HUES64 (cell line): Measurements from ENCODE around the gene TBC1D22A.

ENCODE experiments used
- H3K27ac ChIP-seq: 2 replicates; pipeline ENCODE4 v1.7.0; 2013; ENCODE audit warnings: low read depth, low read length, inconsistent platforms
- H3K27me3 ChIP-seq: 2 replicates; pipeline ENCODE4 v1.6.1; 2013; ENCODE audit warnings: mild to moderate bottlenecking, low read length; ENCODE audit not compliant: insufficient read depth
- H3K36me3 ChIP-seq: 2 replicates; pipeline ENCODE4 v1.6.1; 2013; ENCODE audit warnings: mild to moderate bottlenecking, low read length; ENCODE audit not compliant: insufficient read depth
- H3K4me1 ChIP-seq: 2 replicates; pipeline ENCODE4 v1.6.1; 2013; ENCODE audit warnings: mild to moderate bottlenecking, low read length, moderate library complexity; ENCODE audit not compliant: insufficient read depth
- H3K4me3 ChIP-seq: 2 replicates; pipeline ENCODE4 v1.5.1; 2013; ENCODE audit warnings: mild to moderate bottlenecking, low read length, moderate library complexity
- H3K9ac ChIP-seq: 2 replicates; pipeline ENCODE4 v1.6.1; 2013; ENCODE audit warnings: mild to moderate bottlenecking, low read depth, low read length
- H3K9me3 ChIP-seq: 2 replicates; pipeline ENCODE4 v1.6.1; 2013; ENCODE audit warnings: low read depth, low read length; ENCODE audit not compliant: insufficient read depth
- WGBS: fragments of 150-250, 120-280 bp; methylation state at CpG from one replicate; pipeline ENCODE4 v1.1.7; 2013; ENCODE audit warnings: missing lambda C conversion rate; 5-methylcytosine and 5-hydroxymethylcytosine counted together

TBC1D22A gene

DNA sequence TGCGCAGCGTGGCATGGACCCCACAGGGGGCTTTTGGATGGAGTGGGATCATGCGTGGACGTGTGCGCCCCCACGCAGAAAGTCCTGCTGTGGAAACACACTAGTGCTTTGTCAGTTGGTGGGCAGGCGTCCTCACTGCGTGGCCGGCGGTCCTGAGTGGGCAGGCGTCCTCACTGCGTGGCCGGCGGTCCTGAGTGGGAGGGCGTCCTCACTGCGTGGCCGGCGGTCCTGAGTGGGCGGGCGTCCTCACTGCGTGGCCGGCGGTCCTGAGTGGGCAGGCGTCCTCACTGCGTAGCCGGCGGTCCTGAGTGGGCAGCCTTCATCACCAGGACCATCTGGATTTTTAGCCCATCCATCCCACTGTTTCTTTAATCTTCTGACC lies 205.9 kb downstream of the TBC1D22A start:
- no peaks in the 10 kb centered on the region for H3K9me3 ChIP-seq
- H3K4me1 ChIP-seq = no peaks in the 10 kb centered on the region; the same call in 1 of the 2 replicates
- no peaks in the 10 kb centered on the region for H3K27me3 ChIP-seq
- no peaks in the 10 kb centered on the region for H3K36me3 ChIP-seq
- no peak overlapping the region for H3K4me3 ChIP-seq
- 95% methylated on average over 27 of the region's 27 CpGs for WGBS
- no peak overlapping the region for H3K27ac ChIP-seq
- no peak overlapping the region for H3K9ac ChIP-seq

GRCh38 chr22:46968848-46969247 lies 206.4 kb downstream of the TBC1D22A start:
- Histone ChIP-seq H3K4me1 (no peaks in the 10 kb centered on the region; the same call in 1 of the 2 replicates), H3K9ac (no peak overlapping the region), H3K9me3 (no peaks in the 10 kb centered on the region), H3K27me3 (no peaks in the 10 kb centered on the region), H3K36me3 (no peaks in the 10 kb centered on the region), H3K27ac (no peak overlapping the region), H3K4me3 (no peak overlapping the region)
- 90% methylated on average over 6 of the region's 6 CpGs for WGBS

- H3K27me3 ChIP-seq = no peaks in the 10 kb centered on the region
- H3K4me3 ChIP-seq = no peak overlapping the region
- 95% methylated on average over 4 of the region's 4 CpGs for WGBS
- no peak overlapping the region for H3K9ac ChIP-seq
- no peak overlapping the region for H3K27ac ChIP-seq
- H3K4me1 ChIP-seq = no peaks in the 10 kb centered on the region; the same call in 1 of the 2 replicates
- H3K36me3 ChIP-seq = peaks cover 3% of the 10 kb centered on the region; the same call in 1 of the 2 replicates
- H3K9me3 ChIP-seq = no peaks in the 10 kb centered on the region
Observed at GRCh38 chr22:46969491-46969890, 207.0 kb downstream of the TBC1D22A start.

DNA sequence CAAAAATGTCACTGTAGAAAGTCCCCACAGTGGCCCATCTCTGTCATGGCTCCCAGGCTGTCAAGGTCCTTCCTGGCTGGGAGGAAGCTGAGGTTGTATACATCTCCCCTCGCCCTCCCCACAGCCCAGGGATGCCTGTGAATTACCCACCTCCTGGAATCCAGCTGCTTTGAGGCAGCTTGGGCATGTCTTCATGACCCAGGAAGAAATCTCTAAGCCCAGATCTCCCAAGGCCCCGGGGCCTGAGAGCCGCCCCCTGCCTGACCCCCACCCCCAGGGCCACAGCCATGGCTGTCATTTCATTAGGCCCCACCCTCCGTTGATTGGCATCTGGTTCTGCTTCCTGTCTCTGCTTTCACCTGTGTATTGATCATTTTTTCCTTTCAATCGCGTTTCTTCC lies 207.5 kb downstream of the TBC1D22A start:
- H3K4me1 ChIP-seq = no peaks in the 10 kb centered on the region; the same call in 1 of the 2 replicates
- H3K27me3 ChIP-seq = no peaks in the 10 kb centered on the region
- H3K9me3 ChIP-seq = no peaks in the 10 kb centered on the region
- peaks cover 6% of the 10 kb centered on the region; the same call in 1 of the 2 replicates for H3K36me3 ChIP-seq
- H3K4me3 ChIP-seq = no peak overlapping the region
- H3K27ac ChIP-seq = no peak overlapping the region
- no peak overlapping the region for H3K9ac ChIP-seq
- 91% methylated on average over 6 of the region's 6 CpGs for WGBS

GRCh38 chr22:46970411-46971098 lies 208.1 kb downstream of the TBC1D22A start:
- Histone ChIP-seq H3K9me3 (no peaks in the 10 kb centered on the region), H3K9ac (no peak overlapping the region), H3K4me3 (no peak overlapping the region), H3K36me3 (peaks cover 6% of the 10 kb centered on the region; the same call in 1 of the 2 replicates), H3K4me1 (no peaks in the 10 kb centered on the region; the same call in 1 of the 2 replicates), H3K27me3 (no peaks in the 10 kb centered on the region), H3K27ac (no peak overlapping the region)
- WGBS = 91% methylated on average over 12 of the region's 13 CpGs

GRCh38 chr22:46971099-46971763 lies 208.8 kb downstream of the TBC1D22A start:
- H3K27me3 ChIP-seq = no peaks in the 10 kb centered on the region
- H3K27ac ChIP-seq = no peak overlapping the region
- H3K4me3 ChIP-seq = no peak overlapping the region
- H3K4me1 ChIP-seq = no peaks in the 10 kb centered on the region; the same call in 1 of the 2 replicates
- H3K9ac ChIP-seq = no peak overlapping the region
- H3K36me3 ChIP-seq = peaks cover 6% of the 10 kb centered on the region; the same call in 1 of the 2 replicates
- H3K9me3 ChIP-seq = no peaks in the 10 kb centered on the region
- WGBS = 91% methylated on average over 17 of the region's 17 CpGs

GRCh38 chr22:46971764-46972125 lies 209.3 kb downstream of the TBC1D22A start:
- 95% methylated on average over 8 of the region's 8 CpGs for WGBS
- no peak overlapping the region for H3K4me3 ChIP-seq
- no peak overlapping the region for H3K27ac ChIP-seq
- H3K9ac ChIP-seq = no peak overlapping the region
- no peaks in the 10 kb centered on the region for H3K27me3 ChIP-seq
- peaks cover 6% of the 10 kb centered on the region; the same call in 1 of the 2 replicates for H3K36me3 ChIP-seq
- no peaks in the 10 kb centered on the region; the same call in 1 of the 2 replicates for H3K4me1 ChIP-seq
- H3K9me3 ChIP-seq = no peaks in the 10 kb centered on the region

DNA sequence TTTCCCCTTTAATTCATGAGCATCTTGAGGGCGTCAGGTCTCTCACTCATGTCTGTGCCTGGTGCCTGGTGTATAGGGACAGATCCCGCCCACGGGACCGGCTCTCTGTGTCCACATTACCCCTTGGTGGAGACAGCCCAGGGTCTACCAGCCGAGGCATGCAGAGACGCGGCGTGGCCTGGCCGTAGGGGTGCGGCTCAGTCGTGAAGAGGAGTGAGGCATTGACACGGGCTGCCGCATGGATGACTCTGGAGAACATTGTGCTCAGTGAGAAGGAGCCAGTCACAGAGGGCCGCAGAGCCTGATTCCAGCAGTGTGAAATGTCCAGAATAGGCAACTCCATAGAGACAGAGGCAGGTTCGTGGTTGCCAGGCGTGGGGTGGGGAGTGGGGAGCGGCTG lies 209.8 kb downstream of the TBC1D22A start:
- Histone ChIP-seq H3K9me3 (no peaks in the 10 kb centered on the region), H3K4me3 (no peak overlapping the region), H3K4me1 (no peaks in the 10 kb centered on the region; the same call in 1 of the 2 replicates), H3K27me3 (no peaks in the 10 kb centered on the region), H3K36me3 (peaks cover 6% of the 10 kb centered on the region; the same call in 1 of the 2 replicates), H3K27ac (no peak overlapping the region), H3K9ac (no peak overlapping the region)
- WGBS = 95% methylated on average over 17 of the region's 17 CpGs

- WGBS = 96% methylated on average over 31 of the region's 32 CpGs
- H3K4me1 ChIP-seq = no peaks in the 10 kb centered on the region
- no peak overlapping the region for H3K27ac ChIP-seq
Observed at GRCh38 chr22:46972901-46973831, 210.7 kb downstream of the TBC1D22A start.

GRCh38 chr22:46974077-46974476 lies 211.6 kb downstream of the TBC1D22A start:
- H3K9me3 ChIP-seq = no peaks in the 10 kb centered on the region
- no peak overlapping the region for H3K9ac ChIP-seq
- no peaks in the 10 kb centered on the region for H3K27me3 ChIP-seq
- no peak overlapping the region for H3K4me3 ChIP-seq
- no peak overlapping the region for H3K27ac ChIP-seq
- H3K4me1 ChIP-seq = no peaks in the 10 kb centered on the region
- H3K36me3 ChIP-seq = peaks cover 6% of the 10 kb centered on the region; the same call in 1 of the 2 replicates
- WGBS = 90% methylated on average over 20 of the region's 20 CpGs

More at GRCh38 chr22:46972901-46973831, 210.7 kb downstream of the TBC1D22A start:
- Histone ChIP-seq H3K36me3 (peaks cover 6% of the 10 kb centered on the region; the same call in 1 of the 2 replicates), H3K27me3 (no peaks in the 10 kb centered on the region), H3K9ac (no peak overlapping the region), H3K9me3 (no peaks in the 10 kb centered on the region), H3K4me3 (no peak overlapping the region)
